IgD-negative memory B cell (primary cell): ENCODE data around the gene HAP1. TPM values are rescaled to one million over a fixed set of nuclear protein-coding genes. Genes with fewer than 3 reads are reported as not detected.
"Not testable (repeated sequence)": the region's sequence is repeated elsewhere in the genome, so short reads cannot be mapped to it uniquely, and the experiment has no call there.

Experiments
- H3K27ac Mint-ChIP-seq, 3 donors: one replicate each; pipeline ENCODE4 v1.8.0; 2020 to 2022; ENCODE audit warnings: mild to moderate bottlenecking in 3 of 3, mixed read lengths in 3 of 3, moderate library complexity in 1 of 3
- H3K27me3 Mint-ChIP-seq: one replicate; pipeline ENCODE4 v1.8.0; 2021; ENCODE audit warnings: mixed read lengths
- H3K36me3 Mint-ChIP-seq: one replicate; pipeline ENCODE4 v1.8.0; 2020; ENCODE audit warnings: mild to moderate bottlenecking, mixed read lengths
- H3K4me1 Mint-ChIP-seq, 3 donors: one replicate each; pipeline ENCODE4 v1.8.0; 2020 to 2022; ENCODE audit warnings: mixed read lengths in 3 of 3, mild to moderate bottlenecking in 1 of 3
- H3K4me3 Mint-ChIP-seq, 4 donors: one replicate each; pipeline ENCODE4 v1.8.0; 2020 to 2022; ENCODE audit warnings: mild to moderate bottlenecking in 4 of 4, mixed read lengths in 4 of 4, moderate library complexity in 3 of 4
- H3K9me3 Mint-ChIP-seq, 3 donors: one replicate each; pipeline ENCODE4 v1.8.0; 2020 to 2021; ENCODE audit warnings: mixed read lengths in 3 of 3, mild to moderate bottlenecking in 1 of 3
- polyA plus RNA-seq: library from polyadenylated mRNA; unstranded; fragments of 300-500 nt; fragmentation: Illumina TruSeq; gene quantifications from one replicate; pipeline ENCODE4 v1.2.3, GENCODE V29; 2021

Gene HAP1
- polyA plus RNA-seq, 1 donor from 2014 or later, result not detected

- peaks cover 0 to 2% (median 0%) of the 10 kb centered on the region in 3 donors for H3K9me3 Mint-ChIP-seq
- H3K27me3 Mint-ChIP-seq, result peaks cover 6% of the 10 kb centered on the region
- no peak overlapping the region for H3K4me3 Mint-ChIP-seq
- H3K4me1 Mint-ChIP-seq, result peaks cover 29 to 31% (median 30%) of the 10 kb centered on the region in 3 donors
- H3K27ac Mint-ChIP-seq, result no peak overlapping the region
- H3K36me3 Mint-ChIP-seq, result peaks cover 3% of the 10 kb centered on the region
Observed at GRCh38 chr17:41680426-41681040, 53.9 kb downstream of the HAP1 start.

GRCh38 chr17:41679740-41680425 is 54.6 kb downstream of the HAP1 start:
- H3K4me1 Mint-ChIP-seq, result peaks cover 30 to 31% (median 31%) of the 10 kb centered on the region in 3 donors
- H3K36me3 Mint-ChIP-seq, result peaks cover 3% of the 10 kb centered on the region
- peak overlapping the region in 1 of 3 donors; percentile 46 for H3K27ac Mint-ChIP-seq
- H3K9me3 Mint-ChIP-seq, result peaks cover 0 to 2% (median 0%) of the 10 kb centered on the region in 3 donors
- peaks cover 4% of the 10 kb centered on the region for H3K27me3 Mint-ChIP-seq
- H3K4me3 Mint-ChIP-seq, result peak overlapping the region in 1 of 4 donors; percentile 39

- peaks cover 4% of the 10 kb centered on the region for H3K27me3 Mint-ChIP-seq
- peaks cover 31 to 34% (median 31%) of the 10 kb centered on the region in 3 donors for H3K4me1 Mint-ChIP-seq
- peak overlapping the region; percentile 73 to 95 (median 89) for H3K27ac Mint-ChIP-seq
- H3K36me3 Mint-ChIP-seq, result peaks cover 3% of the 10 kb centered on the region
- H3K4me3 Mint-ChIP-seq, result peak overlapping the region; percentile 56 to 90 (median 80)
- H3K9me3 Mint-ChIP-seq, result peaks cover 0 to 2% (median 0%) of the 10 kb centered on the region in 3 donors
Observed at GRCh38 chr17:41678907-41679739, 55.3 kb downstream of the HAP1 start.

- Mint-ChIP-seq H3K36me3 (peaks cover 3% of the 10 kb centered on the region), H3K9me3 (peaks cover 0 to 2% (median 0%) of the 10 kb centered on the region in 3 donors), H3K27ac (peak overlapping the region; percentile 73 to 95 (median 89)), H3K4me1 (peaks cover 31 to 34% (median 31%) of the 10 kb centered on the region in 3 donors), H3K27me3 (peaks cover 4% of the 10 kb centered on the region), H3K4me3 (peak overlapping the region; percentile 56 to 90 (median 80))
Observed at GRCh38 chr17:41678411-41678906, 56.0 kb downstream of the HAP1 start.

GRCh38 chr17:41676058-41676419 is 58.4 kb downstream of the HAP1 start:
- peak overlapping the region; percentile 67 to 89 (median 72) for H3K4me3 Mint-ChIP-seq

GRCh38 chr17:41675157-41676057 is 59.0 kb downstream of the HAP1 start:
- H3K36me3 Mint-ChIP-seq, H3K9me3 Mint-ChIP-seq, H3K27me3 Mint-ChIP-seq: not testable (repeated sequence)
- H3K4me1 Mint-ChIP-seq, result peaks cover 28 to 34% (median 28%) of the 10 kb centered on the region in 3 donors
- H3K27ac Mint-ChIP-seq, result peak overlapping the region; percentile 83 to 92 (median 91)
- H3K4me3 Mint-ChIP-seq, result peak overlapping the region in 2 of 4 donors; percentile 67 to 89

More at GRCh38 chr17:41676058-41676419, 58.4 kb downstream of the HAP1 start:
- Mint-ChIP-seq H3K9me3 (peaks cover 0 to 2% (median 0%) of the 10 kb centered on the region in 3 donors), H3K36me3 (peaks cover 3% of the 10 kb centered on the region), H3K4me1 (peaks cover 28 to 34% (median 28%) of the 10 kb centered on the region in 3 donors), H3K27me3 (peaks cover 2% of the 10 kb centered on the region), H3K27ac (peak overlapping the region; percentile 83 to 92 (median 91))

Other genes starting within 250 kb of the HAP1 start
- not detected for gene KRT36, start 244.7 kb downstream of the HAP1 start, polyA plus RNA-seq
- gene KRT13, start 229.0 kb downstream of the HAP1 start, polyA plus RNA-seq, result not detected
- gene KRT15, start 215.8 kb downstream of the HAP1 start, polyA plus RNA-seq, result not detected
- gene KRT19, start 206.3 kb downstream of the HAP1 start, polyA plus RNA-seq, result not detected
- not detected for gene KRT9, start 162.6 kb downstream of the HAP1 start, polyA plus RNA-seq
- gene KRT14, start 147.7 kb downstream of the HAP1 start, polyA plus RNA-seq, result not detected
- gene KRT16, start 121.9 kb downstream of the HAP1 start, polyA plus RNA-seq, result not detected
- not detected for gene KRT17, start 110.1 kb downstream of the HAP1 start, polyA plus RNA-seq
- 1,505 TPM for gene EIF1, start 45.8 kb downstream of the HAP1 start, polyA plus RNA-seq
- not detected for gene GAST, start 22.3 kb downstream of the HAP1 start, polyA plus RNA-seq
- 72.0 TPM for gene JUP, start 52.1 kb upstream of the HAP1 start, polyA plus RNA-seq
- 1.5 TPM for gene P3H4, start 77.3 kb upstream of the HAP1 start, polyA plus RNA-seq
- gene FKBP10, start 78.4 kb upstream of the HAP1 start, polyA plus RNA-seq, result not detected
- 50.1 TPM for gene NT5C3B, start 101.6 kb upstream of the HAP1 start, polyA plus RNA-seq
- 0.16 TPM for gene KLHL10, start 103.2 kb upstream of the HAP1 start, polyA plus RNA-seq
- gene KLHL11, start 130.8 kb upstream of the HAP1 start, polyA plus RNA-seq, result 6.5 TPM
- 52.9 TPM for gene ACLY, start 184.3 kb upstream of the HAP1 start, polyA plus RNA-seq
- gene ODAD4, start 196.0 kb upstream of the HAP1 start, polyA plus RNA-seq, result 0.10 TPM
- 53.0 TPM for gene CNP, start 232.2 kb upstream of the HAP1 start, polyA plus RNA-seq